ENCODE results near the gene MVB12B.

DNA sequence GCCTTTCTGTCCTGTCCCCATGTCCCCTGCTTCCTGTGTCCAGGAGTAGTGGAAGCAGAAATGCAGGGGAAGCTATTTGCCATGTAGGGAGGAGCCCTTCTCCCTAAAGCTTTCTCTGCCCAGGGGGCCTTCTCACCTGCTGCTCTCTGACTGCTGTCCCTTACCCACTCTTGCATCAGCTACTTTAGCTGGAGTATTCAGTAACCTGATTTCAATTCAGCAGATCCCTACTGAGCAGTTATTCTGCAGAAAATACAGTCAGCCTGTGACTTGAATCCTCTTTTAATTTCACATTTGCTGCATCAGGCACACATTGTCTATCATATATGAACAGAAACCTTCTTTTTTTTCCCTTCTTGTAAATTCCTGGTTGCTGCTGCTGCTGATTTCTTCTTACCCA, 90.4 kb downstream of the MVB12B start:
- TF ChIP-seq, protein P1, sequence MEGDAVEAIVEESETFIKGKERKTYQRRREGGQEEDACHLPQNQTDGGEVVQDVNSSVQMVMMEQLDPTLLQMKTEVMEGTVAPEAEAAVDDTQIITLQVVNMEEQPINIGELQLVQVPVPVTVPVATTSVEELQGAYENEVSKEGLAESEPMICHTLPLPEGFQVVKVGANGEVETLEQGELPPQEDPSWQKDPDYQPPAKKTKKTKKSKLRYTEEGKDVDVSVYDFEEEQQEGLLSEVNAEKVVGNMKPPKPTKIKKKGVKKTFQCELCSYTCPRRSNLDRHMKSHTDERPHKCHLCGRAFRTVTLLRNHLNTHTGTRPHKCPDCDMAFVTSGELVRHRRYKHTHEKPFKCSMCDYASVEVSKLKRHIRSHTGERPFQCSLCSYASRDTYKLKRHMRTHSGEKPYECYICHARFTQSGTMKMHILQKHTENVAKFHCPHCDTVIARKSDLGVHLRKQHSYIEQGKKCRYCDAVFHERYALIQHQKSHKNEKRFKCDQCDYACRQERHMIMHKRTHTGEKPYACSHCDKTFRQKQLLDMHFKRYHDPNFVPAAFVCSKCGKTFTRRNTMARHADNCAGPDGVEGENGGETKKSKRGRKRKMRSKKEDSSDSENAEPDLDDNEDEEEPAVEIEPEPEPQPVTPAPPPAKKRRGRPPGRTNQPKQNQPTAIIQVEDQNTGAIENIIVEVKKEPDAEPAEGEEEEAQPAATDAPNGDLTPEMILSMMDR (IDR thresholded peaks at IDR 0.05; ENCODE audit: low read depth, low read length), result no peak
- no peak for TF ChIP-seq EZH2phosphoT487 (IDR thresholded peaks at IDR 0.05; ENCODE audit: low read depth)

Measured in OCI-LY3 (cell line).